Activated T-cell treated with anti-CD3 and anti-CD28 coated beads, Interleukin-2, amount 50 U/mL, for 1 hour (primary cell): ENCODE measurements around the gene RNF220.

Source experiments
- DNase-seq: peaks from one replicate; pipeline ENCODE4 v3.0.0-alpha.2; 2020

Gene RNF220

GRCh38 chr1:44405031-44405797 lies at the start of gene RNF220:
Gene RNF220 (plus strand): TSS chr1:44405255.
- peak; percentile 49 for DNase-seq

DNA sequence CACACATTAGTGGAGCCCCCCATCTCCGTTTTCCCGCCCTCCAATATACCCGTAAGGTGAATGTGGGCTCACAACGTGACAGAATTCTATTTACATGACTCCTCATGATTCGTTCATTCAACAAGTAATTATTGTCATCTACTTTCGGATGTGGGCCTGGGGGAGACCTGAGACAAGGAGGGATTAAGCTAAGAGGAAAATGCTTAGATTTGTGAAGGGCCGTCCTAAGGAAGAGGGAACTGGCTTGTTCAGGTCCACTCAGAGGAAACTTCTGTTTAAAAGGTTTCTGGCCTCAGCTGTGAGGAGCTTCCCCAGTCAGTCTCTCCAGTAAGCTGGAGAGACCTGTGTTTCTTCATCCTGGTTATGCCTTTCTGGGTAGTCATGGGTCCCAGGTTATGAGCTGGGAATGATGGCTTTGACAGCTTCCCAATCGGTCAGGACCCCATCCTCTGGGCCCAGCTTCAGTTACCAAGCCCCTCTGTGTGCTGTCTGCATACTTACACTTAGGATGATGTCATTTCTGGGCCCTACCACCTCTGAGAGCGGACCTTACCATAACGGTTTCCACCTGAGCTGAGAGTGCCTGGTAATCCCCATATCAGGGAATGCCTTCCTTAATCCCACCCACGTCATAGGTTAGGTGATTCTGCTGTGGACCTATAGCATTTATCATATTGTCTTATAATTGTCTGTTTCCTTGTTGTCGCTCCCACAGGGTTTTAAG lies 49.3 kb upstream of the RNF220 start:
- no peak for DNase-seq

DNA sequence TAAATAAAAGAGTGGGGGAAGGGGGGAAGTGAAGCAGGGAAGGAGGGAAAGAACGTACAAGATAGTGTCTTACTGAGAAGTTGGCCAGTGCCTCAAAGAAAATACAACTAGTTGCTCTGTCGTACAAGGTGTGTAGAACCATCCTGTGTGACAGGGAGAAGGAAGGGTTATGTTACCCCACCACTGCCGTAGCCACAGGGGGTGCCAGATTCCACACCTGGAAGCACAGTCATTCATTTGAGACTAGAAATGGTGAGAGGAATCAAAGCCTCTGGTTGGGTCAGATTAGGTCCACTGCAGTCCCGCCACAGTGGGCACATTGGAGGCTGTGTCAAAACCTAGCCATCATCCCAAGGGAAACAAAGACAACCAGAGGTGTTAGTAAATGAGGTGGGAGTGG lies 47.3 kb upstream of the RNF220 start:
- no peak for DNase-seq

DNA sequence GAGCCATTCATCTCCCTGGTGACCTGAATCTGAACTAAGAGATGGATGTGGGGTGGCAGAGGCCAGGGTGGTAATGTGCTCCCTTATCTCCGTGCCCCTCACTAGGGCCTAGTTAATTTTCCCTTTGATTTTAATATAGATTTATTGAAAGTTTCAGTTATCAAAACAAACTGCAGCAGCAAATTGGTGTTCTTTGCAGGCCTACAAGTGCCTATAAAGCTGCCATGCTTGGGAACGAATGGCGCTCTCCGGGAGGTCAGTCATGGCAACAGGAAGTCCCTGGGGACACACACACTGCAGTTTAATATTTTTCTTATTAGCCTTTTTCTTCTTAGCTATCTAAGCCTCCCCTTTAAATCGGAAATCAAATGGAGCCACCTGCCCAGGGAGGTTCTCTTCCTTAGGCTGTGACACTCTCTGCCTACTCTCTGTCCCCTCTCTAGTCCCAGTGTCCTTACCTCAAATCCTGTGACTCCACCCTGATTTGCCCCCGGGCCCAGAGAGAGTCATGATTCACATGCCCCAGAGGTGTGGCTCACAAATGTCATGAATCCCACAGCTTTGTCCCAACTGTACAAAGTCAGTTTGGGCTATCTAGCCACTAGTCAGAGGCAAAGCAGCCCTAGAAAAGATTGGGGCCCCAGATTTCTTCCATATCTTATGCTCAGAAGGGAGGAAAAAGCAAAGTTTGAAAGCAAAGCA lies 45.7 kb upstream of the RNF220 start:
- no peak for DNase-seq

DNA sequence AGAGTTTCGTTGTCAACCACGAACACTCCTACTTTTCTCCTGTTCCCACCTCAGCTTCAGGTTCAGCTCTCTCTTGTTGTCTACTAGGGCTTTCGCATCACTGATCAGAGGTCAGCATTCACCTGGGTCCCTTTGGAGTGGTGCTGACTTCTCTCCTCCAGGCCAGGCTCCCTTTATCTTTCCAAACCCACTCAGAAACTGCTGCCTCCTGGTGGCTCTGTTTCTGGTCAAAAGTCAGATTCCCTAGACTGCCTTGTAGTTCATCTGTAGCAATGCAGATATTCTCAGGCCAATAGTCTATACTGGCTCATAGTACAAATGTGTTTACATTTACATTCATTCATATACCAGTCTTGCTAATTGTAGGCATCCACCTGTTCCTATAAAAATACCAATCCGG lies 43.6 kb upstream of the RNF220 start:
- DNase-seq = no peak

DNA sequence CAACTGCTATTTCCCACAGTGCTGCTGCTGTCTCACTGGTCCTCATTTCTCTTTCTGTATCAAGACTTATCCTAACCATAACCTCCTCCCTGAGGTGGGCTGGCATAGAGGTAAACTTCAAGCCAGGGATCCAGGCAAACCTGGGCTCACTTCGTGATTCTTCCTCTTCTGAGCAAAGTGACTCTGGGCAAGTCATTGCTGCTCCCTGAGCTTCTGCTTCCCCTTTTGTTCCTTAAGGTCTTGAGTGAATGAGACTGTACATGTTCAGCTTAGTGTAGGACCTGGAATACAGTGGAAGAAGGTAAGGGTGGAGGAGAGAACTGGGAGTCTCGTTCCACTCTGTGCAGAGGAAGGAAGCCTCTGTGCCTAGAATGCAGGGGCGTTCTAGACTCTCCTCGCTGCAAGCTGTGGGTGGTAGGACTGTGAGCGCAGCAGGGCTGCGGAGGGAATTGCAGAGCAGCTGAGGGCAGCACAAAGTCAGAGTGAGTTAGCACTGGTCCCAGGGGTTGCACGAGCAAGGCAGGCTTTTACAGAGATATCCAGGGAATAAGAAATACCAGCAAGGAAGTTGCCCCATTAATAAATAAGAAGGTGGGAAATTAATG lies 38.6 kb upstream of the RNF220 start:
- DNase-seq = no peak

DNA sequence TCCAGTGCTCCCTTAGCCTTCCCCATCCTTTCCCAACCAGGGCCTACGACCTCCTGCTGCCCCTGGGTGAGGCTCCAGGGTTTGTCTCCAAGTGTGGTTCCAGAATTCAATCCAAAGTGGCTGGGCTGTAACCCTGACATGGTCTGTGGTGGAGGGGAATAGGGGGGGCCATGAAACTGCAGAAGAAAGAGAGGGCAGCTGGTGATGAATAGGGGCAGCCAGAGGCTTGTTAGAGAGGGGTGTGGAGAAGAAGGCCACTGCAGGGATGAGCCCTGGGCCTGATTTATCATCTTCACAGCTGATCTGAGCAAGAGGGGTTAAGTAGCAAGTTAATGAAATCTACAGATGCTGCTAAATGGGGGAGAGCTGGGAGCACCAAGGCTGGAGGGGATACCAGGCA lies 37.1 kb upstream of the RNF220 start:
- DNase-seq = no peak

- DNase-seq = no peak
Observed at GRCh38 chr1:44368471-44369151, 36.4 kb upstream of the RNF220 start.

DNA sequence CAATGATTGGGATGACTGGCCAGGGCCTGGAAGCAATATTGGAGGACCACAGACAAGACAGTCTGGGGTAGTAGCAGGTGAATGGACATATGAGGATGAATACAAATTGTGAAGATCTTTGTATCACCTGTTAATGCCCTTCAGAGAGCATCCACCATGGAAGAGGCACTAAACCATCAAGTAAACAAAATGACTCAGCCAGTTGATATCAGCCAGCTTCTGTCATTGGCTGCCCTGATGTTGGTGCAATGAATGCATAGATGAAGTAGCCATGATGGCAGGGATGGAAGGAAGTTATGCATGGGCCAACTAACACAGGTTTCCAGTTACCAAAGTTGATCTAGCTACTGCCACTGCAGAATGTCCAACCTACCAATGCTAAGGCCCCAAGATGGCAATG lies 33.8 kb upstream of the RNF220 start:
- no peak for DNase-seq

GRCh38 chr1:44375547-44375946 lies 29.5 kb upstream of the RNF220 start:
- no peak for DNase-seq

GRCh38 chr1:44377925-44378784 lies 26.9 kb upstream of the RNF220 start:
- DNase-seq = peak; percentile 34

DNA sequence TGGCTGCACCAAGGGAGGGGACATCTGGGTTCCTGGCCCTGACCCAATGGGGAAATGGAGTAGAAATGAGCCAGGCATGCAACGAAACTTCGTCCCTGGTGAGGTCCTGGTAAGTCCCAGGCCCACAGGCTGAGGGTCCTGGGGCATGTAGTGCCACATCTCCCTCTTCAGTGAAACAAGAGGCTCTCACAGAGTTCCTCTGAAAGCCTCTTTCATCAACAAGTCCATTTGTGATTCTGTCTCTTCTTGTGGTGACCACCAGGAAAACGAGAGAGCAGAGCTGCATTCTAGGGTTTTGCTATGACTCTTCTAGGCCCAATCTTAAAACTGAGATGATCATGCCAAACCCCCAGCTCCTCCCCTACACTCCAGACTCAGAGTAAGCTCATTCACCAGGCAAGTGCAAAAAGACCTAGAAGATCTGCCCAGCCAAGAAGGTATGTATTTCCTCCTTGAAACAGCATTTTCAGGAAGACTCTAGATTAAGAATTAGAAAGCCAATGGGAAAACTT lies 24.3 kb upstream of the RNF220 start:
- DNase-seq = no peak

- DNase-seq = no peak
Observed at GRCh38 chr1:44388551-44388950, 16.5 kb upstream of the RNF220 start.

DNA sequence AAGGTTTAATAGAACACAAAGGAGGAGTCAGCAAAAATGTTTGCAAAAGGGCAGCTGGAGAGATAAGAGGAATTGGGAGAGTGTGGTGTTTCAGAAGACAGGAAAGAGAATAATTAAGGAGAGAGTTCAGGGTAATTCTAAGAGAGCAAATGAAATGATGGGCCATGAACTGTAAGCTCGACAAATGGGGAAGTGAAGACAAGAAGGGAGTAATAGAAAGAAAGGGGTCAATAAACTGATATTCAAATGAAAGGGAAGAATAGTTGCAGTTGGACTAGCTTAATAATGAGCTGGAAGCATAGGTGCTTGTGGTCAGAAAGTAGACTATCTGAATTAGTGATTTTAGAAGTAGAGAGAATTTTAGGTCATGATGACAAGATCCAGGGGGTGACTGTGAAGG lies 15.6 kb upstream of the RNF220 start:
- DNase-seq = no peak

DNA sequence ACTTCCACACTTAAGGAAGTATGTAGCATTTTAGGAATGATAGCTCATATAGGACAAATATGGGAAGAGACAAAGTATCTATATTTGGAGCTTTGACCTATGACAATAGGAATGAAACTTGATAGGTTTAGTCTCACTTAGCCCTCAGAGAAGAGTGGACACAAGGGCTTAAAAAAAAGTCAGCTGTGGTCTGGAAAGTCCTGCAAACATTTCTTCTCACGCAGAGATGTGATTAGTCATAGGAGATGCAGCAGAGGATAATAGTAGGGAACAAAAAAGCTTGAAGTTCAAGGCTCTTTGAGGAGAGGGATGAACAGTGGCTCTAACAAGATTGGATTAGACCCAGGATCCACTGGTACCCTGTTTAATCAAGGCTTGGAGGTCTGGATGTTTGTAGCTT lies 14.8 kb upstream of the RNF220 start:
- DNase-seq = no peak

GRCh38 chr1:44401256-44402228 lies 3.5 kb upstream of the RNF220 start:
- no peak for DNase-seq

DNA sequence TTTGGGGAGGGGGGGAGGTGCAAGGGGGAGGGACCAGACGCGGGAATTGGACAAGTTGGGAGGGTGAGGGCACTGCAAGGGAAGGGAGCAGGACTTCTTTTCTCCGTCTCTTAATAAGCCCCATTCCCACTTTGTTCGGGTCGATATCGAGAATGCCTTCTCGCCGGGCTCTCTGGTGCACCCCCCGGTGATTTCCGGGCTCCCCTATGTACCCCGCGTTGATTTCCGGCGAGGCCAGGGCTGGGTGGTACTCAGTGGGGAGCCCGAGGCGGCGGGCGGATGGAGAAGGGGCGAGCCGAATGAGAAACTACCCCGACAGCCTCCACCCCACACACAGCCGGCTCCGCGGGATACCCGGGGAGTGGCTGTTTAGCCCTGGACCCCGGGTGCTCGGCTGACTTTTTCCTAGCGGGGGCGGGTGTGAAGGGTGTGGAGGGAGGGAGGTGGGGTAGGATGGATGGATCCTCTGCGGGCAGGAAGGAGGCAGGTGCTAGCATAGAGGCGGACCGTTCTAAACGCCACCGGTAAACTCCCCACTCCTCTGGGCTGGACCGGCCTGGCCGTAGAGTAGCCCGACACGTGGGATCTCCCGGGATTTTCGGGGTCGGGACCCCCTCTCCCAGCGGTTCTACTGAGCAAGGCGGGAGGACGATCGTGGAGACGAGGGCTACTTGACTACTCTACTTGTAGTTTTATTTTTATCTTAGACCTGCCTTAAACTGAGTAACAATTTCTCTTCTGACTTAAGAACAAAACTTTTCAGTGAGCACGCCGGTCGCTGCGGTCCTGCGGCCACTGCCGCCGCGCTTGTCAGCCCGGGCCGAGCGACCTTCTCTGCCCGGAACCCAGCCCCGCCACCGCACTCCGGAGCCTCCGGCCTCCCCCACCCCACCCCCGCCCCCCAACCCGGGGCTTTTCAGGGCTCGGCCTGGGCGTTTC lies 1.0 kb downstream of the RNF220 start:
- peak; percentile 43 for DNase-seq

DNA sequence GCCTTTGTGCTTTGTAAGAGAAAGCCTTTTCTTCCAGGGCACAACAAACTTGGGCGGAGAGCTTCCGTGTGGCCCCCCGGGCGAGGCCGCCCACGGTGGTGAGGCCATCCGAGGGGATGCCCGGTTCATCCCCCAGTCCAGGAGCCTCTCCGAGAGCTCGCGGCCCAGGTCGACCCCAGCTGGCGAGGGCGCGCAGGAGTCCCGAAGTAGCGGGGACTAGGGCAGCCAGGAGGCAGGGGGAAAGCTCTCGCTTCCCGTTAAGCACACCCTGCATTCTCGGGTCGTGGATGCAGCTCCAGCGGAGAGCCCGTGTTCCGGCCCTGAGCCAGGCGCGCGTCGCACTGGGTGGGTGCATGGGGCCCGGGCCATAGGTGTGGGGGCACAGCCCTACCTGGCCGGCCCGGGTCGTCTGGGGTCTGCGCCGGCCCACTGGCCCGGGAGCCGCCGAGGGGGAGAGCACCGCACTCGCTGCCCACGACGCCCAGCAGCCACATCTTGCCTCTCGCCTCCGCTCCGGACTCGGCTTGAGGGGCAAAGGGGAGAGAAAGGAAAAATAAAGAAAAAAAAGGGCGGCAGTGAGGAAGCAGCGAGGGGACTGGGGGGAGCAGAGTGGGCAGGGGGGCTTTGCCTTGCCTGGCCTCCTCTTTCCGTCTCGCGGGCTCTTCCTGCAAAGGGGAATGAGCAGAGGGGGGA lies 1.8 kb downstream of the RNF220 start:
- DNase-seq = peak; percentile 45
